Naive thymus-derived CD8-positive, alpha-beta T cell (primary cell): ENCODE results near the gene RFX3. TPM values are rescaled to one million over a fixed set of nuclear protein-coding genes. Genes with fewer than 3 reads are reported as not detected.

ENCODE experiments used
- ATAC-seq, 2 donors: fragments of 150-1000 bp; cut with Tn5 transposase in 1 of 2; sonication (Bioruptor Pico), chemical (Tn5 transposase) in 1 of 2; 1 replicate in 1 of 2; 2 replicates in 1 of 2; pipeline ENCODE4 v1.10.0; 2021; ENCODE audit warnings: mild to moderate bottlenecking in 2 of 2, moderate library complexity in 2 of 2
- POLR2A ChIA-PET: fragments of 350-600 bp; sonication (Branson Sonifier 250); formaldehyde crosslinking; loops from one replicate; lab custom pipeline; 2021; ENCODE audit warnings: antibody characterized with exemption; lab: Charles Lee
- DNase-seq, 10 donors: peaks; one replicate each; pipeline versions ENCODE4 v3.0.0 to v3.0.0-alpha.2; 2020 to 2022
- H3K27ac Mint-ChIP-seq, 10 donors: one replicate each; pipeline ENCODE4 v1.8.0; 2020 to 2022; ENCODE audit warnings: mild to moderate bottlenecking in 10 of 10, mixed read lengths in 10 of 10, moderate library complexity in 4 of 10, inconsistent platforms in 1 of 10
- H3K27me3 Mint-ChIP-seq, 5 donors: one replicate each; pipeline ENCODE4 v1.8.0; 2021 to 2022; ENCODE audit warnings: mixed read lengths in 5 of 5
- H3K36me3 Mint-ChIP-seq, 3 donors: one replicate each; pipeline ENCODE4 v1.8.0; 2020 to 2022; ENCODE audit warnings: mixed read lengths in 3 of 3, mild to moderate bottlenecking in 2 of 3, inconsistent platforms in 1 of 3
- H3K4me1 Mint-ChIP-seq, 4 donors: one replicate each; pipeline ENCODE4 v1.8.0; 2021 to 2022; ENCODE audit warnings: mixed read lengths in 4 of 4
- H3K4me3 Mint-ChIP-seq, 10 donors: one replicate each; pipeline ENCODE4 v1.8.0; 2020 to 2022; ENCODE audit warnings: mild to moderate bottlenecking in 10 of 10, mixed read lengths in 10 of 10, moderate library complexity in 6 of 10, inconsistent platforms in 1 of 10
- H3K9me3 Mint-ChIP-seq, 9 donors: one replicate each; pipeline ENCODE4 v1.8.0; 2020 to 2022; ENCODE audit warnings: mixed read lengths in 9 of 9, mild to moderate bottlenecking in 3 of 9, inconsistent platforms in 1 of 9, moderate library complexity in 1 of 9
- polyA plus RNA-seq, 3 donors: library from polyadenylated mRNA; unstranded; fragments of 300-500 nt; fragmentation: Illumina TruSeq; gene quantifications; one replicate each; pipeline ENCODE4 v1.2.3, GENCODE V29; 2021
- total RNA-seq, 8 experiments: library from RNA in 2 of 8; stranded (reverse) in 2 of 8; gene quantifications; one replicate each; pipeline ENCODE4 v1.2.3 and lab custom pipeline; 2021 to 2026

The RFX3 gene
- total and polyA plus RNA-seq, 5 experiments from 2014 or later, result 4.1 to 25.0 (median 4.5) TPM

GRCh38 chr9:3361689-3362392 is 164.0 kb downstream of the RFX3 start:
- ATAC-seq (no peak), DNase-seq (no peak)
- Mint-ChIP-seq H3K4me3 (no peak overlapping the region), H3K27ac (peak overlapping the region in 1 of 10 donors; percentile 35), H3K27me3 (no peaks in the 10 kb centered on the region), H3K36me3 (peaks cover 6 to 31% (median 7%) of the 10 kb centered on the region in 3 donors), H3K4me1 (peaks cover 5 to 25% (median 19%) of the 10 kb centered on the region in 4 donors), H3K9me3 (peaks cover 0 to 16% (median 4%) of the 10 kb centered on the region in 9 donors)
- POLR2A ChIA-PET, result no interaction called here

GRCh38 chr9:3361116-3361515 is 164.7 kb downstream of the RFX3 start:
- ATAC-seq, result no peak
- Mint-ChIP-seq H3K4me1 (peaks cover 4 to 22% (median 15%) of the 10 kb centered on the region in 4 donors), H3K4me3 (no peak overlapping the region), H3K36me3 (peaks cover 6 to 31% (median 7%) of the 10 kb centered on the region in 3 donors), H3K9me3 (peaks cover 0 to 16% (median 4%) of the 10 kb centered on the region in 9 donors), H3K27me3 (no peaks in the 10 kb centered on the region), H3K27ac (peak overlapping the region in 2 of 10 donors; percentile 7 to 39)
- DNase-seq, result no peak
- POLR2A ChIA-PET, result no interaction called here

GRCh38 chr9:3360245-3360644 is 165.6 kb downstream of the RFX3 start:
- ATAC-seq (no peak), DNase-seq (no peak)
- H3K4me1 Mint-ChIP-seq, result peaks cover 4 to 19% (median 11%) of the 10 kb centered on the region in 4 donors
- H3K27ac Mint-ChIP-seq, result no peak overlapping the region
- H3K4me3 Mint-ChIP-seq, result no peak overlapping the region
- POLR2A ChIA-PET, result no interaction called here
- H3K27me3 Mint-ChIP-seq, result no peaks in the 10 kb centered on the region
- peaks cover 6 to 29% (median 7%) of the 10 kb centered on the region in 3 donors for H3K36me3 Mint-ChIP-seq
- peaks cover 0 to 16% (median 4%) of the 10 kb centered on the region in 9 donors for H3K9me3 Mint-ChIP-seq

- POLR2A ChIA-PET, result no interaction called here
- DNase-seq (no peak), ATAC-seq (no peak)
- H3K27me3 Mint-ChIP-seq, result no peaks in the 10 kb centered on the region
- H3K4me3 Mint-ChIP-seq, result no peak overlapping the region
- peaks cover 6 to 28% (median 7%) of the 10 kb centered on the region in 3 donors for H3K36me3 Mint-ChIP-seq
- H3K4me1 Mint-ChIP-seq, result peaks cover 4 to 19% (median 11%) of the 10 kb centered on the region in 4 donors
- H3K9me3 Mint-ChIP-seq, result peaks cover 0 to 16% (median 4%) of the 10 kb centered on the region in 9 donors
- H3K27ac Mint-ChIP-seq, result no peak overlapping the region
These were observed 166.0 kb downstream of the RFX3 start for GRCh38 chr9:3359778-3360177.

GRCh38 chr9:3359048-3359692 is 166.6 kb downstream of the RFX3 start:
- no peaks in the 10 kb centered on the region for H3K27me3 Mint-ChIP-seq
- no peak for DNase-seq
- H3K4me1 Mint-ChIP-seq, result peaks cover 4 to 19% (median 11%) of the 10 kb centered on the region in 4 donors

GRCh38 chr9:3348169-3348568 is 177.6 kb downstream of the RFX3 start:
- POLR2A ChIA-PET, result no interaction called here
- Mint-ChIP-seq H3K27ac (no peak overlapping the region), H3K9me3 (peaks cover 0 to 11% (median under 1%) of the 10 kb centered on the region in 9 donors), H3K27me3 (no peaks in the 10 kb centered on the region), H3K36me3 (peaks cover 10 to 25% (median 19%) of the 10 kb centered on the region in 3 donors), H3K4me1 (peaks cover 0 to 10% (median 5%) of the 10 kb centered on the region in 4 donors), H3K4me3 (no peak overlapping the region)
- no peak for DNase-seq
- ATAC-seq, result no peak

More at GRCh38 chr9:3359048-3359692, 166.6 kb downstream of the RFX3 start:
- no peak for ATAC-seq
- no peak overlapping the region for H3K4me3 Mint-ChIP-seq
- H3K27ac Mint-ChIP-seq, result peak overlapping the region in 2 of 10 donors; percentile 11 to 24
- POLR2A ChIA-PET, result no interaction called here
- H3K36me3 Mint-ChIP-seq, result peaks cover 9 to 31% (median 11%) of the 10 kb centered on the region in 3 donors
- peaks cover 3 to 18% (median 6%) of the 10 kb centered on the region in 9 donors for H3K9me3 Mint-ChIP-seq

GRCh38 chr9:3346549-3346948 is 179.3 kb downstream of the RFX3 start:
- Mint-ChIP-seq H3K4me1 (peaks cover 0 to 10% (median 6%) of the 10 kb centered on the region in 4 donors), H3K9me3 (peaks cover 0 to 8% (median 0%) of the 10 kb centered on the region in 9 donors), H3K27me3 (no peaks in the 10 kb centered on the region), H3K4me3 (no peak overlapping the region), H3K36me3 (peaks cover 8 to 24% (median 16%) of the 10 kb centered on the region in 3 donors), H3K27ac (no peak overlapping the region)
- no peak for DNase-seq
- POLR2A ChIA-PET, result no interaction called here
- ATAC-seq, result no peak

GRCh38 chr9:3343671-3344070 is 182.1 kb downstream of the RFX3 start:
- DNase-seq, result no peak
- peaks cover 14 to 28% (median 24%) of the 10 kb centered on the region in 3 donors for H3K36me3 Mint-ChIP-seq

GRCh38 chr9:3342159-3342777 is 183.5 kb downstream of the RFX3 start:
- POLR2A ChIA-PET, result no interaction called here
- Mint-ChIP-seq H3K36me3 (peaks cover 14 to 27% (median 22%) of the 10 kb centered on the region in 3 donors), H3K4me3 (no peak overlapping the region), H3K27ac (peak overlapping the region in 1 of 10 donors; percentile 40), H3K9me3 (peaks cover 0 to 6% (median 0%) of the 10 kb centered on the region in 9 donors), H3K27me3 (no peaks in the 10 kb centered on the region), H3K4me1 (peaks cover 3 to 7% (median 5%) of the 10 kb centered on the region in 4 donors)
- DNase-seq, result no peak
- no peak for ATAC-seq

More at GRCh38 chr9:3343671-3344070, 182.1 kb downstream of the RFX3 start:
- H3K27ac Mint-ChIP-seq, result no peak overlapping the region
- POLR2A ChIA-PET, result no interaction called here
- H3K9me3 Mint-ChIP-seq, result peaks cover 0 to 6% (median 0%) of the 10 kb centered on the region in 9 donors
- no peaks in the 10 kb centered on the region for H3K27me3 Mint-ChIP-seq
- no peak for ATAC-seq
- peaks cover 0 to 6% (median 2%) of the 10 kb centered on the region in 4 donors for H3K4me1 Mint-ChIP-seq
- H3K4me3 Mint-ChIP-seq, result no peak overlapping the region

GRCh38 chr9:3337515-3338225 is 188.1 kb downstream of the RFX3 start:
- peaks cover 8 to 14% (median 12%) of the 10 kb centered on the region in 3 donors for H3K36me3 Mint-ChIP-seq
- ATAC-seq (no peak), DNase-seq (no peak)
- POLR2A ChIA-PET, result no interaction called here
- no peak overlapping the region for H3K27ac Mint-ChIP-seq
- peaks cover 3 to 15% (median 7%) of the 10 kb centered on the region in 4 donors for H3K4me1 Mint-ChIP-seq
- no peak overlapping the region for H3K4me3 Mint-ChIP-seq
- no peaks in the 10 kb centered on the region for H3K27me3 Mint-ChIP-seq
- H3K9me3 Mint-ChIP-seq, result peaks cover 0 to 6% (median 0%) of the 10 kb centered on the region in 9 donors

GRCh38 chr9:3336951-3337350 is 188.8 kb downstream of the RFX3 start:
- peaks cover 0 to 15% (median 7%) of the 10 kb centered on the region in 4 donors for H3K4me1 Mint-ChIP-seq
- no peak for DNase-seq
- peaks cover 8 to 12% (median 10%) of the 10 kb centered on the region in 3 donors for H3K36me3 Mint-ChIP-seq
- H3K27ac Mint-ChIP-seq, result no peak overlapping the region
- peaks cover 0 to 6% (median 0%) of the 10 kb centered on the region in 9 donors for H3K9me3 Mint-ChIP-seq
- no peak overlapping the region for H3K4me3 Mint-ChIP-seq
- POLR2A ChIA-PET, result no interaction called here
- ATAC-seq, result no peak
- no peaks in the 10 kb centered on the region for H3K27me3 Mint-ChIP-seq

GRCh38 chr9:3332802-3333201 is 193.0 kb downstream of the RFX3 start:
- H3K4me1 Mint-ChIP-seq, result peaks cover 0 to 15% (median 5%) of the 10 kb centered on the region in 4 donors
- no peaks in the 10 kb centered on the region for H3K9me3 Mint-ChIP-seq
- H3K27ac Mint-ChIP-seq, result no peak overlapping the region
- H3K27me3 Mint-ChIP-seq, result no peaks in the 10 kb centered on the region
- ATAC-seq (no peak), DNase-seq (no peak)
- H3K36me3 Mint-ChIP-seq, result peaks cover 0 to 24% (median 4%) of the 10 kb centered on the region in 3 donors
- no peak overlapping the region for H3K4me3 Mint-ChIP-seq
- POLR2A ChIA-PET, result no interaction called here
